PC-3 (cell line): Measurements from ENCODE around the gene CPNE7. TPM values are rescaled to one million over a fixed set of nuclear protein-coding genes. Genes with fewer than 3 reads are reported as not detected.

Source experiments
- ATAC-seq: fragments of 200-7000 bp; cut with Tn5 transposase; 2 replicates; pipeline ENCODE4 v1.9.1; 2020; ENCODE audit warnings: mild to moderate bottlenecking, moderate library complexity
- BruUV-seq: library from RNA; stranded (reverse); fragments of 400-500 nt; replicated peaks from 2 replicates; lab custom pipeline; 2021; lab: Mats Ljungman, UMichigan
- CTCF ChIA-PET: fragments of 300-600 bp; sonication (Branson Sonifier 250); formaldehyde crosslinking; loops from one replicate; lab custom pipeline; 2022; ENCODE audit warnings: antibody characterized with exemption; lab: Charles Lee
- POLR2A ChIA-PET: fragments of 300-600 bp; sonication (Branson Sonifier 250); formaldehyde crosslinking; loops from one replicate; lab custom pipeline; 2022; ENCODE audit warnings: antibody characterized with exemption; ENCODE audit not compliant: unreplicated experiment; lab: Charles Lee
- DNase-seq: peaks from one replicate; pipeline ENCODE4 v3.0.0-alpha.2; 2015
- H2AFZ ChIP-seq: fragments of 300-600 bp; sonication (generic); 2 replicates; pipeline ENCODE4 v1.6.0; 2016; ENCODE audit warnings: antibody characterized with exemption, low read length
- H3F3A ChIP-seq: fragments of 300-600 bp; sonication (generic); one replicate; pipeline ENCODE4 v1.6.0; 2017; ENCODE audit warnings: antibody characterized with exemption, low read length, control low read depth, mild to moderate bottlenecking; ENCODE audit not compliant: unreplicated experiment
- H3K27ac ChIP-seq: fragments of 300-600 bp; sonication (generic); 2 replicates; pipeline ENCODE4 v1.5.1; 2016; ENCODE audit warnings: mild to moderate bottlenecking, low read length
- H3K27me3 ChIP-seq: fragments of 300-600 bp; sonication (generic); 2 replicates; pipeline ENCODE4 v1.6.1; 2016; ENCODE audit warnings: low read length, mixed read lengths
- H3K36me3 ChIP-seq: fragments of 300-600 bp; sonication (generic); 2 replicates; pipeline ENCODE4 v1.6.1; 2016; ENCODE audit warnings: low read depth, mixed run types, low read length, mixed read lengths
- H3K4me1 ChIP-seq: fragments of 300-600 bp; sonication (generic); 2 replicates; pipeline ENCODE4 v1.5.1; 2016; ENCODE audit warnings: low read length; ENCODE audit not compliant: insufficient read depth
- H3K4me2 ChIP-seq: fragments of 300-600 bp; sonication (generic); 2 replicates; pipeline ENCODE4 v1.6.0; 2016; ENCODE audit warnings: low read length
- H3K4me3 ChIP-seq: fragments of 300-600 bp; sonication (generic); 2 replicates; pipeline ENCODE4 v1.5.1; 2016; ENCODE audit warnings: mild to moderate bottlenecking, low read length, mixed read lengths
- H3K79me2 ChIP-seq: fragments of 300-600 bp; sonication (generic); 2 replicates; pipeline ENCODE4 v1.6.1; 2017; ENCODE audit warnings: low read length, mixed read lengths
- H3K9ac ChIP-seq: fragments of 300-600 bp; sonication (generic); 2 replicates; pipeline ENCODE4 v1.6.0; 2016; ENCODE audit warnings: mild to moderate bottlenecking, low read length
- H3K9me2 ChIP-seq: fragments of 300-600 bp; sonication (generic); replicated peaks from 2 replicates; pipeline ENCODE4 v1.6.1; 2016; ENCODE audit warnings: mixed run types, low read length, mixed read lengths
- H3K9me3 ChIP-seq: fragments of 300-600 bp; sonication (generic); 2 replicates; pipeline ENCODE4 v1.6.1; 2016; ENCODE audit warnings: low read length, mixed read lengths
- H4K20me1 ChIP-seq: fragments of 300-600 bp; sonication (generic); 2 replicates; pipeline ENCODE4 v1.6.1; 2016; ENCODE audit warnings: low read length, mixed read lengths
- CTCF ChIP-seq: fragments of 300-600 bp; sonication (generic); conservative IDR thresholded peaks from 2 replicates; pipeline ENCODE4 v1.5.1; 2017; ENCODE audit warnings: antibody characterized with exemption, low read depth, mild to moderate bottlenecking, low read length
- EZH2 ChIP-seq: fragments of 300-600 bp; sonication (generic); IDR thresholded peaks from one replicate; pipeline ENCODE4 v1.6.1; 2017; ENCODE audit warnings: antibody characterized with exemption, mild to moderate bottlenecking, low read length; ENCODE audit not compliant: unreplicated experiment
- EZH2phosphoT487 ChIP-seq: fragments of 300-600 bp; sonication (generic); IDR thresholded peaks from 2 replicates; pipeline ENCODE4 v1.6.1; 2018; ENCODE audit warnings: mild to moderate bottlenecking, antibody characterized with exemption, low read length, borderline replicate concordance
- intact Hi-C: fragments of 100-400 bp; cut with micrococcal nuclease; formaldehyde crosslinking; loops from 2 replicates; pipeline ENCODE4 v1.9.0; 2023
- total RNA-seq: library from RNA; depleted of rRNA; stranded (reverse); fragments of >200 nt; gene quantifications from 2 replicates; pipeline ENCODE4 v1.2.3, GENCODE V29; 2014

Gene CPNE7
- total RNA-seq, 1 experiment from 2014 or later, result 29.7 TPM

- H3K36me3 ChIP-seq, result no peaks in the 10 kb centered on the region; the same call in 1 of the 2 replicates
- H3K4me2 ChIP-seq, result no peak overlapping the region
- H3K9me3 ChIP-seq, result no peaks in the 10 kb centered on the region
- no peak overlapping the region for H2AFZ ChIP-seq
- no TSS peak for BruUV-seq
- H3K4me3 ChIP-seq, result no peak overlapping the region
- H3K4me1 ChIP-seq, result peaks cover 10% of the 10 kb centered on the region
- intact Hi-C loops, result no loop called here
- H3K9me2 ChIP-seq, result no peaks in the 10 kb centered on the region
- ChIA-PET CTCF (no interaction called here), POLR2A (no interaction called here)
- H4K20me1 ChIP-seq, result no peaks in the 10 kb centered on the region
- no peaks in the 10 kb centered on the region for H3K79me2 ChIP-seq
- no peaks in the 10 kb centered on the region for H3K27me3 ChIP-seq
- no peak overlapping the region for H3K27ac ChIP-seq
- no peak overlapping the region for H3K9ac ChIP-seq
- no peak for TF ChIP-seq EZH2
- no peak for TF ChIP-seq CTCF
- no peak for TF ChIP-seq EZH2phosphoT487
- ATAC-seq, result no peak
- no peak for DNase-seq
- no peaks in the 10 kb centered on the region for H3F3A ChIP-seq
These were observed 22.6 kb downstream of the CPNE7 start for GRCh38 chr16:89598199-89598598.

GRCh38 chr16:89599451-89599858 lies 23.9 kb downstream of the CPNE7 start:
- intact Hi-C loops, result no loop called here
- Histone ChIP-seq H3K9me3 (no peaks in the 10 kb centered on the region), H2AFZ (no peak overlapping the region)

More at GRCh38 chr16:89599451-89599858, 23.9 kb downstream of the CPNE7 start:
- H3K4me3 ChIP-seq, result no peak overlapping the region
- DNase-seq, result peak; percentile 42
- ChIA-PET POLR2A (no interaction called here), CTCF (interaction anchor here (0.5 kb wide), 1 partner anchor 973 kb away, joined by 3 read pairs; no protein-coding TSS in a partner anchor)
- peak; percentile 29; the same call in 1 of the 2 replicates for ATAC-seq
- H3K4me2 ChIP-seq, result no peak overlapping the region
- H3K9me2 ChIP-seq, result no peaks in the 10 kb centered on the region
- no TSS peak for BruUV-seq
- peak; percentile 57 for TF ChIP-seq CTCF
- no peak for TF ChIP-seq EZH2phosphoT487
- H3K27ac ChIP-seq, result no peak overlapping the region
- peaks cover 10% of the 10 kb centered on the region for H3K4me1 ChIP-seq
- no peaks in the 10 kb centered on the region for H4K20me1 ChIP-seq
- no peaks in the 10 kb centered on the region for H3F3A ChIP-seq
- H3K36me3 ChIP-seq, result no peaks in the 10 kb centered on the region
- no peaks in the 10 kb centered on the region for H3K79me2 ChIP-seq
- H3K27me3 ChIP-seq, result no peaks in the 10 kb centered on the region
- no peak overlapping the region for H3K9ac ChIP-seq
